HG03469 (cell line): ENCODE measurements around the gene RPLP1.
"Not testable (repeated sequence)": the region's sequence is repeated elsewhere in the genome, so short reads cannot be mapped to it uniquely, and the experiment has no call there.

ENCODE experiments used
- ATAC-seq: cut with Tn5 transposase; IDR thresholded peaks from one replicate; pipeline ENCODE4 v1.9.1; 2021; ENCODE audit warnings: mild to moderate bottlenecking, moderate library complexity, moderate number of reproducible peaks; ENCODE audit not compliant: unreplicated experiment

Gene RPLP1

GRCh38 chr15:69436951-69437350, 15.7 kb upstream of the RPLP1 start:
- no peak for ATAC-seq

- ATAC-seq = no peak
Measured at GRCh38 chr15:69439623-69440022, 13.0 kb upstream of the RPLP1 start.

- no peak for ATAC-seq
Measured at GRCh38 chr15:69443032-69443611, 9.5 kb upstream of the RPLP1 start.

- ATAC-seq = no peak
Measured at GRCh38 chr15:69444686-69445085, 7.9 kb upstream of the RPLP1 start.

GRCh38 chr15:69446953-69447352, 5.7 kb upstream of the RPLP1 start:
- ATAC-seq = no peak

GRCh38 chr15:69450221-69450620, 2.4 kb upstream of the RPLP1 start:
- not testable (repeated sequence) for ATAC-seq

GRCh38 chr15:69450968-69451695, 1.5 kb upstream of the RPLP1 start:
- no peak for ATAC-seq

- peak; percentile 29 for ATAC-seq
Measured at GRCh38 chr15:69451951-69452691, 497 bp upstream of the RPLP1 start.

- no peak for ATAC-seq
Measured at GRCh38 chr15:69454953-69455352, 2.3 kb downstream of the RPLP1 start.

- ATAC-seq = no peak
Measured at GRCh38 chr15:69456208-69457166, 3.9 kb downstream of the RPLP1 start.

GRCh38 chr15:69457304-69458280, 5.0 kb downstream of the RPLP1 start:
- ATAC-seq = no peak

- no peak for ATAC-seq
Measured at GRCh38 chr15:69459066-69459465, 6.4 kb downstream of the RPLP1 start.

- no peak for ATAC-seq
Measured at GRCh38 chr15:69460481-69460880, 7.9 kb downstream of the RPLP1 start.

GRCh38 chr15:69462030-69462492, 9.4 kb downstream of the RPLP1 start:
- ATAC-seq = no peak

GRCh38 chr15:69462493-69463181, 10.0 kb downstream of the RPLP1 start:
- no peak for ATAC-seq

GRCh38 chr15:69463182-69463756, 10.7 kb downstream of the RPLP1 start:
- no peak for ATAC-seq

GRCh38 chr15:69465253-69465652, 12.6 kb downstream of the RPLP1 start:
- no peak for ATAC-seq

- ATAC-seq = no peak
Measured at GRCh38 chr15:69466733-69467132, 14.1 kb downstream of the RPLP1 start.

- ATAC-seq = no peak
Measured at GRCh38 chr15:69467636-69468035, 15.0 kb downstream of the RPLP1 start.
